Stimulated activated memory B cell treated with anti-CD40 and anti-IgM and Interleukin-4, amounts not matched to agents 10 μg/mL and 1 μg/mL and 100 μg/mL, for 72 hours (primary cell): ENCODE data around the gene FCN2.

Source experiments
- ATAC-seq: fragments of 150-1000 bp; cut with Tn5 transposase; 2 replicates; pipeline ENCODE4 v1.10.0; 2021
- H3K27ac Mint-ChIP-seq: one replicate; pipeline ENCODE4 v1.8.0; 2022; ENCODE audit warnings: mild to moderate bottlenecking, mixed read lengths
- H3K27me3 Mint-ChIP-seq: one replicate; pipeline ENCODE4 v1.8.0; 2022; ENCODE audit warnings: mixed read lengths
- H3K36me3 Mint-ChIP-seq: one replicate; pipeline ENCODE4 v1.8.0; 2022; ENCODE audit warnings: mixed read lengths
- H3K4me1 Mint-ChIP-seq: one replicate; pipeline ENCODE4 v1.8.0; 2022; ENCODE audit warnings: mixed read lengths
- H3K4me3 Mint-ChIP-seq: one replicate; pipeline ENCODE4 v1.8.0; 2022; ENCODE audit warnings: mild to moderate bottlenecking, moderate library complexity, mixed read lengths
- H3K9me3 Mint-ChIP-seq: one replicate; pipeline ENCODE4 v1.8.0; 2022; ENCODE audit warnings: mixed read lengths

The FCN2 gene

GRCh38 chr9:134841180-134841904 lies 39.3 kb upstream of the FCN2 start:
- Mint-ChIP-seq H3K36me3 (no peaks in the 10 kb centered on the region), H3K9me3 (no peaks in the 10 kb centered on the region), H3K27ac (no peak overlapping the region), H3K4me3 (no peak overlapping the region), H3K27me3 (no peaks in the 10 kb centered on the region), H3K4me1 (no peaks in the 10 kb centered on the region)
- no peak for ATAC-seq

- peak; percentile 28 for ATAC-seq
- Mint-ChIP-seq H3K4me3 (no peak overlapping the region), H3K36me3 (no peaks in the 10 kb centered on the region), H3K9me3 (no peaks in the 10 kb centered on the region), H3K4me1 (no peaks in the 10 kb centered on the region), H3K27me3 (no peaks in the 10 kb centered on the region), H3K27ac (no peak overlapping the region)
Observed at GRCh38 chr9:134842321-134842720, 38.3 kb upstream of the FCN2 start.

DNA sequence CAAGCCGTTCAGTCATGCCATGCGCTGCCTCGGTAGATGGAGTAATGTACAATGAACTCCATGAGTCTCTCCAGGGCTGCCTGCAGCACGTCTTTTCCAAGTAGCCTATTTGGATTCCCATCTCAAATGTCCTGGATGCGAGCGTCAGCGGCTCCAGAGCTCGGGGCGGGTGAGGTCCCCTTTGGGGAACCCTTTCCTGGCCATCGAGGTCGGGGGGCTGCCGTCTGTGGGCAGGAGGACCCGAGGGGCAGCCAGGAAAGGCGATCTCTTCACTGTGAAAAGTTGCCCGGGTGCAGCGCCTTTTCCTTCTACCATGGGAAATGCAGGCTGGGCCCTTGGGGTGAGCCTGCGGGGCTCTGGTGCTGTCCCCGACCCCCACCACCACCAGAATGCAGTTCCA lies 36.9 kb upstream of the FCN2 start:
- Mint-ChIP-seq H3K4me1 (no peaks in the 10 kb centered on the region), H3K4me3 (no peak overlapping the region), H3K27me3 (no peaks in the 10 kb centered on the region), H3K27ac (no peak overlapping the region), H3K36me3 (no peaks in the 10 kb centered on the region), H3K9me3 (no peaks in the 10 kb centered on the region)
- no peak for ATAC-seq

- no peaks in the 10 kb centered on the region for H3K9me3 Mint-ChIP-seq
- H3K4me1 Mint-ChIP-seq, result no peaks in the 10 kb centered on the region
- no peaks in the 10 kb centered on the region for H3K27me3 Mint-ChIP-seq
- no peak overlapping the region for H3K27ac Mint-ChIP-seq
- no peak for ATAC-seq
- no peaks in the 10 kb centered on the region for H3K36me3 Mint-ChIP-seq
- no peak overlapping the region for H3K4me3 Mint-ChIP-seq
Observed at GRCh38 chr9:134844821-134845220, 35.8 kb upstream of the FCN2 start.

DNA sequence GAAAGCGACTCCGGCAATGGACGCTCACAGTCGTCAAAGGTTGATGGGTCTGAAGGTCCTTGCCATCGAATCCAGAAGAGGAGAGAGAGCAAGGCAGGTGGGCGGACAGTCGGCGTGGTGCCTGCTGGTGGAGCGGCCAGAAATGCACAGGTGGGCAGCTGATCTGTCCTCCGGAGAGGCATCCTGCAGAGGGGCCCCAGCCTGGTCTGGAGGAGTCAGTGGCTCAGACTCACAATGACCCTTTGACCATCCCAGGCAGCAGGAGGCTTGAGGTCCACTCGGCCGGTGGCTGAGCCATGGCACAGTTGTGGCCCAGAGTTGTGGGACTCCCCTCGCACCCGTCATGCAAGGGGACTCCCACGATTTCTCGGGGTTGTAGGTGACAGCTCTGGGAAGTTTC lies 34.4 kb upstream of the FCN2 start:
- Mint-ChIP-seq H3K4me1 (no peaks in the 10 kb centered on the region), H3K27ac (no peak overlapping the region), H3K4me3 (no peak overlapping the region), H3K9me3 (no peaks in the 10 kb centered on the region), H3K27me3 (no peaks in the 10 kb centered on the region), H3K36me3 (no peaks in the 10 kb centered on the region)
- ATAC-seq, result no peak

DNA sequence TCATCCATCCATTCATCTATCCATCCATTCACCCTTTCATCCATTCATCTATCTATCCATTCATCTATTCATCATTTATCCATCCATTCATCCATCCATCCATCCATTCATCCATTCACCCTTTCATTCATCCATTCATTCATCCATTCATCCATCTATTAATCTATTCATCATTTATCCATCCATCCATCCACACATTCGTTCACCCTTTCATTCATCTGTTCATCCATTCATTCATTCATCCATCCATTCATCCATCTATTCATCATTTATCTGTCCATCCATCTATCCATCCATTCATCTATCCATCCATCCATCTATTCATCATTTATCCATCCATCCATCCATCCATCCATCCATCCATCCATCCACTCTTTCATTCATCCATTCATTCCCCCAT lies 33.9 kb upstream of the FCN2 start:
- no peak for ATAC-seq
- no peak overlapping the region for H3K27ac Mint-ChIP-seq
- no peaks in the 10 kb centered on the region for H3K36me3 Mint-ChIP-seq
- H3K4me1 Mint-ChIP-seq, result no peaks in the 10 kb centered on the region
- H3K27me3 Mint-ChIP-seq, result no peaks in the 10 kb centered on the region
- H3K4me3 Mint-ChIP-seq, result no peak overlapping the region
- no peaks in the 10 kb centered on the region for H3K9me3 Mint-ChIP-seq

DNA sequence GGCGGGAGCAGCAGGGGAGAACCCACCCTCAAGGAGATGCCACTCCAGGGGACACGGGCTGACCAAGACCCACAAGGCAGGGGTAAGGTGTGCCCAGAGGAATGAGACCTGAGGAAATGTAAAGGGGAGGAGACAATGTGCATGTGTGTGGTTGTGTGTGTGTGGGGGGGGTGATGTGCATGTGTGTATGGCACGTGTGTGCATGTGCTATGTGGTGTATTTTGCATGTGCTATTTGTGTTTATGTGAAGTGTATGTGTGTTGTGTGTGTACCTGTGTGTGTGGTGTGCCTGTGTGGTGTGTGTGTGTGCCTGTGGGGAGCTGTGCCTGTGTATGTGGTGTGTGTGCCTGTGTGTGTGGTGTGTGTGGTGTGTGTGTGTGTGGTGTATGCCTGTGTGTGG lies 33.5 kb upstream of the FCN2 start:
- Mint-ChIP-seq H3K27me3 (no peaks in the 10 kb centered on the region), H3K36me3 (no peaks in the 10 kb centered on the region), H3K9me3 (no peaks in the 10 kb centered on the region), H3K4me3 (no peak overlapping the region), H3K27ac (no peak overlapping the region), H3K4me1 (no peaks in the 10 kb centered on the region)
- ATAC-seq, result no peak

GRCh38 chr9:134847752-134848432 lies 32.7 kb upstream of the FCN2 start:
- no peaks in the 10 kb centered on the region for H3K27me3 Mint-ChIP-seq
- no peak for ATAC-seq
- H3K9me3 Mint-ChIP-seq, result no peaks in the 10 kb centered on the region

GRCh38 chr9:134848504-134848903 lies 32.1 kb upstream of the FCN2 start:
- Mint-ChIP-seq H3K4me1 (no peaks in the 10 kb centered on the region), H3K27ac (no peak overlapping the region), H3K27me3 (no peaks in the 10 kb centered on the region), H3K9me3 (no peaks in the 10 kb centered on the region), H3K4me3 (no peak overlapping the region), H3K36me3 (no peaks in the 10 kb centered on the region)
- no peak for ATAC-seq

More at GRCh38 chr9:134847752-134848432, 32.7 kb upstream of the FCN2 start:
- Mint-ChIP-seq H3K4me3 (no peak overlapping the region), H3K4me1 (no peaks in the 10 kb centered on the region), H3K36me3 (no peaks in the 10 kb centered on the region), H3K27ac (no peak overlapping the region)

DNA sequence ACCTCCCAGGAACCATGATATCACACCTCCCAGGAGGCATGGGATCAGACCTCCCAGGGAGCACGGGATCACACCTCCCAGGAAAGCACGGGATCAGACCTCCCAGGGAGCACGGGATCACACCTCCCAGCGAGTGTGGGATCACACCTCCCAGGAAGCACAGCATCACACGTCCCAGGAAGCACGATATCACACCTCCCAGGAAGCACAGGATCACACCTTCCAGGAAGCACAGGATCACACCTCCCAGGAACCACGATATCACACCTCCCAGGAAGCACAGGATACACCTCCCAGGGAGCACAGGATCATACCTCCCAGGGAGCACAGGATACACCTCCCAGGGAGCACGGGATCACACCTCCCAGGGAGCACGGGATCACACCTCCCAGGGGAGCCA lies 30.0 kb upstream of the FCN2 start:
- H3K27ac Mint-ChIP-seq, result no peak overlapping the region
- no peaks in the 10 kb centered on the region for H3K36me3 Mint-ChIP-seq
- ATAC-seq, result no peak
- no peaks in the 10 kb centered on the region for H3K9me3 Mint-ChIP-seq
- no peaks in the 10 kb centered on the region for H3K4me1 Mint-ChIP-seq
- peaks cover 16% of the 10 kb centered on the region for H3K27me3 Mint-ChIP-seq
- no peak overlapping the region for H3K4me3 Mint-ChIP-seq

DNA sequence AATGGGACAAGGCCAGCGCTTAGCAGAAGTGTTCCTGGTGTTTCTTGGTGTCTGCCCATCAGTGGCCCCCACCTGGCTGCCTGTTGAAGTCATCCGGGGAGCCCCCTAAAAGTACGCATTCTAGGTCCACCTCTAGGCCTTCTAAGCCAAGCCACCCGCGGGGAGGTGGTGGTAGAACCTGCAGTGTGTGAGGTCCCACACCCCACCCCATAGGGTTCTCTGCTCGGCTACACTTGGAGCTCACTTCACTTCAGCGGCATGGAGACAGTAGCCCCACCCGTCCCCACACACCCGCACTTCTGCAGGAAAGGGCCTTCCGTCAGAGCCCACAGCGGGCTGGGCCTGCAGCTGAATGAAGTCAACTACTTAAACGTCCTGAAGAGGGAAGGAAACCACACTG lies 29.6 kb upstream of the FCN2 start:
- H3K27me3 Mint-ChIP-seq, result peaks cover 20% of the 10 kb centered on the region
- ATAC-seq, result no peak
- H3K9me3 Mint-ChIP-seq, result no peaks in the 10 kb centered on the region
- no peaks in the 10 kb centered on the region for H3K4me1 Mint-ChIP-seq
- H3K27ac Mint-ChIP-seq, result no peak overlapping the region
- H3K4me3 Mint-ChIP-seq, result no peak overlapping the region
- no peaks in the 10 kb centered on the region for H3K36me3 Mint-ChIP-seq

DNA sequence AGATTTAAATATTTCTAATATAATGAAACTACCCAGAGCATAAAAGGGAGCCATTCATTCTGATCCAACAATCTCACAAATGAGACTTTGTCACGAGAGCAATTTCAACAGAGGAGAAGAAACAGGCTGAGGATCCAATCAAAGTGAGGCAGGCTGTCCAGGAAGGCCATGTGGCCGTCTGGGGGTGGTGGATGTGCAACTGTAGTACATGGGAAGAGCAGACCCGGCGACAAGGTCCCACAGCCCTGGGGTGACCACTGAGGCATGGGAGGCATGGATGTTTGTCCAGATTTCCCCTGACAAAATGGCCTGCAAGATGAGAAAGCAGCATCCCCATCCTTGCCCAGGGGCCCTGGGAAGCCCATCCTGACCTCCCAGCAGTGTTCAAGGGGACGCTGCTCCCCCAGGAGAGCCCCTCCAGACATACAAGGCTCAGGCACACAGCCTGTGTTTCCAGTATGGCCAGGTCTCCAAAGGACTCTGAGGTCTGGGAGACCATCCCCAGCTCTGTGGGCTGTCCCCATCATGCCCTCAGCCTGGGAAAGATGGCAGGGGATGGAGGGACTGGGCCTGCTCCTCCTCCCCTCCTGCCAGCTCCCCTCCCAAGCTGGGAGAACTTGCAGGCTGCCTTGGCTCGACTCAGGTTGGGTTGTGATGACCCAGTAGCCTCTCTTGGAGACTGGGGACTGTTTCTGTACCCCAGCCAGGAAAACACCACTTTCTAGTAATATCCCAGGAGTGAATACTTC lies 27.5 kb upstream of the FCN2 start:
- H3K27ac Mint-ChIP-seq, result no peak overlapping the region
- peaks cover 8% of the 10 kb centered on the region for H3K36me3 Mint-ChIP-seq
- H3K27me3 Mint-ChIP-seq, result peaks cover 33% of the 10 kb centered on the region
- H3K4me3 Mint-ChIP-seq, result no peak overlapping the region
- peaks cover 3% of the 10 kb centered on the region for H3K4me1 Mint-ChIP-seq
- H3K9me3 Mint-ChIP-seq, result peaks cover 7% of the 10 kb centered on the region
- no peak for ATAC-seq

GRCh38 chr9:134853893-134854292 lies 26.7 kb upstream of the FCN2 start:
- Mint-ChIP-seq H3K27me3 (peaks cover 33% of the 10 kb centered on the region), H3K36me3 (peaks cover 8% of the 10 kb centered on the region), H3K4me1 (peaks cover 10% of the 10 kb centered on the region), H3K27ac (no peak overlapping the region), H3K4me3 (no peak overlapping the region), H3K9me3 (peaks cover 7% of the 10 kb centered on the region)
- ATAC-seq, result no peak

DNA sequence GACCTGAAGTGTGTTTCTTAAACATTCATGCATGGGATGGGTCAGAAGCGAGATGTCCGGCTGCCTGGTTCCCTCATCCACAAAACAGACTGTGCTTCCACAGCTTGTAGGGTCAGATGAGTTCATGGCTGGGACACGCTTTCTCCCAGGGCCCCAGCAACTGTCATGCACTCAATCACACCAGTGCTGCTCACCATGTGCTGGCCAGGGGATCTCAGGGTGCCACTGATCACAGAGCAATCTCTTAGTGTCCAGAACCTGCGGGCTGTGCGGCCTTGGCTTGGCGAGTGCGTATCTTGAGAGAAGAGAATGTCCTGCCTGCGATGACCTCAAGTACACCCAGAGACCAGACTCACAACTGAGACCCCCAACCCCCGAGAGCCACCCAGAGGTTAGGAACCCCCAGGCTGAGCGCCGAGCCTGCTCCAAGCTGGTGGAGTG lies 26.0 kb upstream of the FCN2 start:
- Mint-ChIP-seq H3K4me3 (no peak overlapping the region), H3K4me1 (peaks cover 10% of the 10 kb centered on the region), H3K36me3 (peaks cover 8% of the 10 kb centered on the region), H3K27ac (no peak overlapping the region), H3K27me3 (peaks cover 33% of the 10 kb centered on the region), H3K9me3 (peaks cover 7% of the 10 kb centered on the region)
- no peak for ATAC-seq

GRCh38 chr9:134855231-134855899 lies 25.2 kb upstream of the FCN2 start:
- H3K4me1 Mint-ChIP-seq, result peaks cover 10% of the 10 kb centered on the region
- peaks cover 8% of the 10 kb centered on the region for H3K36me3 Mint-ChIP-seq
- ATAC-seq, result no peak
- H3K4me3 Mint-ChIP-seq, result no peak overlapping the region
- peaks cover 10% of the 10 kb centered on the region for H3K9me3 Mint-ChIP-seq
- peaks cover 33% of the 10 kb centered on the region for H3K27me3 Mint-ChIP-seq
- no peak overlapping the region for H3K27ac Mint-ChIP-seq
